Gastroesophageal sphincter (tissue), 4 donors: ENCODE results near the gene APOL1. TPM values are rescaled to one million over a fixed set of nuclear protein-coding genes. Genes with fewer than 3 reads are reported as not detected.
A peak's percentile ranks its signal among the peaks of the same experiment; 100 is the strongest.

ENCODE experiments used
- ATAC-seq: fragments of 150-250 bp; one replicate; pipeline ENCODE4 v1.9.1; 2016; ENCODE audit warnings: mild to moderate bottlenecking, moderate library complexity
- H3K27ac ChIP-seq, 4 donors: fragments of 200-600 bp; sonication (generic) in 3 of 4; 1 replicate in 3 of 4; 2 replicates in 1 of 4; pipeline ENCODE4 v1.5.1; 2016 to 2019
- H3K27me3 ChIP-seq: fragments of 200-600 bp; sonication (generic); one replicate; pipeline ENCODE4 v1.5.1; 2019
- H3K36me3 ChIP-seq, 2 donors: fragments of 200-600 bp; sonication (generic); one replicate each; pipeline ENCODE4 v1.5.1; 2019; ENCODE audit warnings: control low read depth in 1 of 2
- H3K4me1 ChIP-seq, 3 donors: fragments of 200-600 bp; sonication (generic); 1 replicate in 2 of 3; 2 replicates in 1 of 3; pipeline ENCODE4 v1.5.1; 2016 to 2019; ENCODE audit warnings: control low read depth in 2 of 3
- H3K4me3 ChIP-seq, 2 donors: fragments of 200-600 bp; sonication (generic); one replicate each; pipeline ENCODE4 v1.5.1; 2019; ENCODE audit warnings: mild to moderate bottlenecking in 1 of 2, moderate library complexity in 1 of 2
- H3K9me3 ChIP-seq, 3 donors: fragments of 200-600 bp; sonication (generic); one replicate each; pipeline ENCODE4 v1.5.1; 2017 to 2019; ENCODE audit warnings: control low read depth in 2 of 3
- EP300 ChIP-seq: sonication (generic); formaldehyde crosslinking; IDR thresholded peaks from one replicate; pipeline ENCODE4 v1.6.1; 2017; ENCODE audit warnings: antibody characterized with exemption, mild to moderate bottlenecking
- POLR2A ChIP-seq, 2 donors: fragments of 450-650 bp; IDR thresholded peaks; one replicate each; pipeline ENCODE4 v1.6.1; 2017; ENCODE audit warnings: antibody characterized with exemption in 2 of 2, mild to moderate bottlenecking in 2 of 2, moderate library complexity in 1 of 2
- POLR2AphosphoS5 ChIP-seq: sonication (generic); formaldehyde crosslinking; IDR thresholded peaks from one replicate; pipeline ENCODE4 v1.6.1; 2017; ENCODE audit warnings: antibody characterized with exemption
- WGBS, 2 donors: methylation state at CpG; one replicate each; pipeline ENCODE4 v1.1.5; 2018; ENCODE audit warnings: low coverage in 1 of 2; 5-methylcytosine and 5-hydroxymethylcytosine counted together
- total RNA-seq, 4 donors: library from RNA; depleted of rRNA; stranded (reverse); fragments of >200 nt; gene quantifications; one replicate each; pipeline ENCODE4 v1.1.0, GENCODE V29; 2016
- TF ChIP-seq, protein P1 (sequence below), 4 experiments: fragments of 200-600 bp in 2 of 4; fragments of 450-650 bp in 2 of 4; sonication (generic) in 1 of 4; IDR thresholded peaks; one replicate each; pipeline ENCODE4 v1.5.1; 2017 to 2019; ENCODE audit warnings: antibody characterized with exemption in 4 of 4, mild to moderate bottlenecking in 2 of 4, moderate library complexity in 2 of 4

APOL1 gene
- total RNA-seq, 4 donors from 2014 or later = 10.0 to 53.7 (median 26.0) TPM

DNA sequence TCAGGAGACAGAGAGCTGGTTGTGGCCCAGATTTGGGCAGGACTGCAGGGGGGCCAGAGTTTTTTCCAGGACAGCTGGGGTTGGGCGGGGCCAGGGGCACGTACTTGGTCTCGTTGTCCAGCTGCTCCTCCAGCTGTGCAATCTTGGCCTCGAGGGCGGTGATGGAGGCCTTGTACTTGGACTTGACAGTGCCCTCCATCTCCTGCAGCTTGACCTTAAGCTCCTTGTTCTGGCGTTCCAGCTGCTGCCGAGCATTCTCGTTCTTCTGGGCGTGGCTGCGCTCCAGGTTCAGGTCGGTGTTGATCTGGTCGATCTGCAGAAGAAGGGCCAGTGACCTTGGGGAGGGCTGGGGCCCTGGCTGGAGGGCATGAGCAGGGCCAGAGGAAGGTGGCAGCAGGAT lies 32.1 kb downstream of the APOL1 start:
- Histone ChIP-seq H3K27ac (peak overlapping the region; percentile 48 to 88 (median 84)), H3K4me3 (no peak overlapping the region), H3K4me1 (peaks cover 0 to 72% (median 5%) of the 10 kb centered on the region in 3 donors), H3K36me3 (peaks cover 0 to 92% of the 10 kb centered on the region in 2 donors), H3K27me3 (no peaks in the 10 kb centered on the region), H3K9me3 (no peaks in the 10 kb centered on the region)
- 68% methylated on average over 3 of the region's 12 CpGs; no CpG with 5 or more reads in 1 of the 2 donors for WGBS, 2 donors
- ATAC-seq = no peak
- TF ChIP-seq, protein P1, sequence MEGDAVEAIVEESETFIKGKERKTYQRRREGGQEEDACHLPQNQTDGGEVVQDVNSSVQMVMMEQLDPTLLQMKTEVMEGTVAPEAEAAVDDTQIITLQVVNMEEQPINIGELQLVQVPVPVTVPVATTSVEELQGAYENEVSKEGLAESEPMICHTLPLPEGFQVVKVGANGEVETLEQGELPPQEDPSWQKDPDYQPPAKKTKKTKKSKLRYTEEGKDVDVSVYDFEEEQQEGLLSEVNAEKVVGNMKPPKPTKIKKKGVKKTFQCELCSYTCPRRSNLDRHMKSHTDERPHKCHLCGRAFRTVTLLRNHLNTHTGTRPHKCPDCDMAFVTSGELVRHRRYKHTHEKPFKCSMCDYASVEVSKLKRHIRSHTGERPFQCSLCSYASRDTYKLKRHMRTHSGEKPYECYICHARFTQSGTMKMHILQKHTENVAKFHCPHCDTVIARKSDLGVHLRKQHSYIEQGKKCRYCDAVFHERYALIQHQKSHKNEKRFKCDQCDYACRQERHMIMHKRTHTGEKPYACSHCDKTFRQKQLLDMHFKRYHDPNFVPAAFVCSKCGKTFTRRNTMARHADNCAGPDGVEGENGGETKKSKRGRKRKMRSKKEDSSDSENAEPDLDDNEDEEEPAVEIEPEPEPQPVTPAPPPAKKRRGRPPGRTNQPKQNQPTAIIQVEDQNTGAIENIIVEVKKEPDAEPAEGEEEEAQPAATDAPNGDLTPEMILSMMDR (IDR thresholded peaks at IDR 0.05) = no peak
- peak; percentile 42 for TF ChIP-seq POLR2AphosphoS5

DNA sequence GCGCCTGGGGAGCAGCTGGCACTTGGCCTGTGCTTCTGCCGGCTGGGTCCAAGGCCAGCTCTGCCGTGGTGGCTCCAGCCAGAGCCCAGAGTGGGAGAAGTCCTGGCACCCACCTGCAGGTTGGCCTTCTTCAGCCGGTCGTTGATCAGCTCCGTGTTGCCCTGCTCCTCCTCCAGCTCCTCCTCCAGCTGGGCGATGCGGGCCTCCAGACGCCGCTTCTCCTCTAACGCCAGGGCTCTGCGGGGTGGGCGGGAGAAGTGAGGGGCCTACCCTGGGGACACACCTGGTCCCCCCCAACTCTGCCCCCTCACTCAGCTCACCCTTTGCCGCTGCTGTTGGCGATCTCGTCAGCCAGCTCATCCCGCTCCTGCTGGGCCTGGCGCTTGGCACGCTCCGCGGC lies 32.6 kb downstream of the APOL1 start:
- Histone ChIP-seq H3K4me3 (no peak overlapping the region), H3K4me1 (peaks cover 0 to 67% (median 5%) of the 10 kb centered on the region in 3 donors), H3K27ac (peak overlapping the region; percentile 48 to 88 (median 84)), H3K9me3 (no peaks in the 10 kb centered on the region), H3K36me3 (peaks cover 0 to 96% of the 10 kb centered on the region in 2 donors), H3K27me3 (no peaks in the 10 kb centered on the region)
- ATAC-seq = no peak
- no CpG with 5 or more reads among the region's 21 CpGs for WGBS, 2 donors
- TF ChIP-seq EP300 (no peak), POLR2A (IDR thresholded peaks at IDR 0.05) (no peak), POLR2AphosphoS5 (no peak)
- TF ChIP-seq, protein P1 (IDR thresholded peaks at IDR 0.05) = no peak

DNA sequence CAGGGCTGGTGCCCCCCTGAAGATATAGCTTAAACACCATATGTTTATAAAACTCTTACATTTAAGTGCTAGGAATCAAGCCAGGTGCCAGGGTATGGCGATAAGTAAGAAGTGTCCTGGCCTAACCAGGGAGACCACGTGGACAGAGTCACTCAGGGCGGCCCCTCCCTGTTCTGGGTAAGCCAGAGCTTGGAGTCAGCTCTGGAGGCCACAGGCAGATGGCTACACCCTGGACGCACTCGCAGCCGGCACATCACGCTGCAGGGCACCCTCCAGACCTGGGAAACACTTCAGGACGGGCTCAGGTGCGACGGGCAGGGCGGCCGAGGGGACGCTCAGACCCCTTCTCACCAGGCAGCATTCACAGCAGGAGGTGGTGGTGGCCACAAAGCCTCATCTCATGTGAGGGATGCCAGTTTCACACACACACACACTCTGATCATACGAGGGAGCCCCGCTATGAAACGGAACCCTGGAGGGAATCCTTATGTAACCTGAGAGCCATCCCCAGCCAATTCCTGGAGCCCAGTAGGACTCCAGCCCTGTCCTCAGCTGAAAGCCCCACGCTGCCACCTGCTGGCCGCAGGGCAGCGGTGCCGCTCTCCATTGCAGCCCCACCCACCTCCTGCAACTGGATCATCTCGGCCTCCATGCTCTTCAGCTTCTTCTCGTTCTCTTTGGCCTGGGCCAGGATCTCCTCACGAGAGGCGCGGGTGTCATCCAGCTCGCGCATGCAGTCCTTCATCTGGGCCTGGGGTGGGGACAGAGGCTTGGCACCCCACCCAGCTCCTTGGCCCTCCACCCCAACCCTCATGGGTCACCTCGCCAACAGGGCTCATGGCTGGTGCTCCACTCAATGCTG lies 33.4 kb downstream of the APOL1 start:
- Histone ChIP-seq H3K36me3 (peaks cover 0 to 98% of the 10 kb centered on the region in 2 donors), H3K27me3 (no peaks in the 10 kb centered on the region), H3K4me1 (peaks cover 0 to 66% (median 5%) of the 10 kb centered on the region in 3 donors), H3K27ac (peak overlapping the region; percentile 48 to 88 (median 84)), H3K9me3 (no peaks in the 10 kb centered on the region), H3K4me3 (no peak overlapping the region)
- ATAC-seq = peak; percentile 90
- TF ChIP-seq POLR2AphosphoS5 (peak; percentile 40), POLR2A (IDR thresholded peaks at IDR 0.05) (no peak), EP300 (no peak)
- TF ChIP-seq, protein P1 (IDR thresholded peaks at IDR 0.05) = peak in 3 of 4 experiments; percentile 96
- 36 to 80% methylated on average over 1 to 8 of the region's 28 CpGs for WGBS, 2 donors

DNA sequence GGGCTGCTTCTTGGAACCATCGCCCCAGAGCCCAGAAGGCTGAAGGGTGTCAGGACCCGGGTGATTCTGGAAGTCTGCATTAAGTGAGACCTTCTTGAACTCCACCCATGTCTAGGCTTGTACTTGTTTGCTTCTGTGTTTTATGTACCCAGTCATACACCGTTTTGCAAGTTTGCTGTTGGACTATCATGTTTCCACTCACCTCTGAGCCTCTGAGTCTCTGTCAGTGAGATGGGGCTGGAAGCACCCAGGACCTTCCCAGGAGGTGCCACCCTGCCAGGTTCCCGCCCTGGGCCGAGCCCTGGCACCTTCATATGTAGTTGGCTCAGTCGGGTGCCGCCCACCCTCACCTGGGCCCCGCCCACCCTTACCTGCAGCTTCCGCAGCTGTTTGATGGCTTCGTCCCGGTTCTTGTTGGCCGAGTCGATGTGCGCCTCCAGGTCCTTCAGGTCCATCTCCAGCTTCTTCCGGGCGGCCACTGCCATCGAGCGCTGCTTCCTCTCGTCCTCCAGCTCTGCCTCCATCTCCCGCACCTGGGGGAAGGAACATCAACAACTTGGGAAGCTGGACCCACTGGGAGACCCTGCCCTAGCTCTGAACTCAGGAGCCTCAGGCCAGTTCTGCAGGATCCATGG lies 35.1 kb downstream of the APOL1 start:
- Histone ChIP-seq H3K36me3 (peaks cover 0 to 96% of the 10 kb centered on the region in 2 donors), H3K4me1 (peaks cover 0 to 53% (median 5%) of the 10 kb centered on the region in 3 donors), H3K27ac (peak overlapping the region in 3 of 4 donors; percentile 29 to 86 (median 62)), H3K27me3 (no peaks in the 10 kb centered on the region), H3K4me3 (no peak overlapping the region), H3K9me3 (no peaks in the 10 kb centered on the region)
- TF ChIP-seq POLR2AphosphoS5 = no peak
- TF ChIP-seq, protein P1 (IDR thresholded peaks at IDR 0.05) = no peak
- no peak for TF ChIP-seq EP300
- TF ChIP-seq POLR2A (IDR thresholded peaks at IDR 0.05) = no peak
- 83 to 86% methylated on average over 2 to 12 of the region's 20 CpGs for WGBS, 2 donors
- no peak for ATAC-seq
